LNCaP clone FGC (cell line): ENCODE results near the gene TXNRD2.
"Not testable (repeated sequence)": the region's sequence is repeated elsewhere in the genome, so short reads cannot be mapped to it uniquely, and the experiment has no call there.

Experiments
- DNase-seq: peaks from one replicate; pipeline ENCODE4 v3.0.0-alpha.2; 2011; ENCODE audit warnings: low read depth
- H3K4me3 ChIP-seq: 2 replicates; pipeline ENCODE4 v1.5.1; 2011; ENCODE audit warnings: mild to moderate bottlenecking, low read depth, low read length, control low read depth
- TF ChIP-seq, protein P1 (sequence below): IDR thresholded peaks from 2 replicates; pipeline ENCODE4 v1.5.1; 2012; ENCODE audit warnings: mild to moderate bottlenecking; ENCODE audit not compliant: control insufficient read depth, insufficient read depth; ENCODE audit errors: extremely low read depth

Gene TXNRD2

DNA sequence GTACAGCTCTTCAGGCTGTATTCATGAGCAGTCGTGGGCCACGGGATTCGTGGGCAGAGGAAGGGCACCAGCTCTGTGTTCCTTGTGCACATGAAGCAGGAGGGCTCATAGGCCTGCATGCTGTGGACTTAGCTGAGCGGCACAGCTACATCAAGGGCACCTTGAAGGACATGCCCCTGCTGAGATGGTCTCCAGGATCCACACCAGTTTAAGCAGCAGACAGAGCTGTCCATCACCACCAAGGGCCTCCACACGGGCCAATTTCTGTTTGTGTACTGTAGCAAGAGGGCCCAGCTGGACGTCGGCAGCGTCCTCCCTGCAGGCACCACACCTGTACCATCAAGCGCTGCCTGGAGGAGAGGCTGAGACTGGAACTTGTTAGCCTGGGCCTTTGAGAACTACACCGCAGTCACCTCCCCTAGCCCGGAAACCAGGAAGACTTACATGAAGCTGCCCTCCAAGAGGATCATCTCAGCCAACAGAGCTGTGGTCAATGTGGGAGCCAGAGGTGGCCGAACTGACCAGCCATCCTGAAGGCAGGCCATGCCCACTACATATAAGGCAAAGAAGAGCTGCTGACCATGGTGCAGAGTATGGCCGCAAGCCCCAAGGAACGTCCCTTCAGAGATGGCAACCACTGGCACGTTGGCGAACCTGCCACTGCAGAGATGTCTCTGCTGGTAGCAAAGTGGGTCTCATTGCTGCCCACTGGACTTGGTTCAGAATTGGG lies 54.2 kb downstream of the TXNRD2 start:
- H3K4me3 ChIP-seq, result no peak overlapping the region
- TF ChIP-seq, protein P1, sequence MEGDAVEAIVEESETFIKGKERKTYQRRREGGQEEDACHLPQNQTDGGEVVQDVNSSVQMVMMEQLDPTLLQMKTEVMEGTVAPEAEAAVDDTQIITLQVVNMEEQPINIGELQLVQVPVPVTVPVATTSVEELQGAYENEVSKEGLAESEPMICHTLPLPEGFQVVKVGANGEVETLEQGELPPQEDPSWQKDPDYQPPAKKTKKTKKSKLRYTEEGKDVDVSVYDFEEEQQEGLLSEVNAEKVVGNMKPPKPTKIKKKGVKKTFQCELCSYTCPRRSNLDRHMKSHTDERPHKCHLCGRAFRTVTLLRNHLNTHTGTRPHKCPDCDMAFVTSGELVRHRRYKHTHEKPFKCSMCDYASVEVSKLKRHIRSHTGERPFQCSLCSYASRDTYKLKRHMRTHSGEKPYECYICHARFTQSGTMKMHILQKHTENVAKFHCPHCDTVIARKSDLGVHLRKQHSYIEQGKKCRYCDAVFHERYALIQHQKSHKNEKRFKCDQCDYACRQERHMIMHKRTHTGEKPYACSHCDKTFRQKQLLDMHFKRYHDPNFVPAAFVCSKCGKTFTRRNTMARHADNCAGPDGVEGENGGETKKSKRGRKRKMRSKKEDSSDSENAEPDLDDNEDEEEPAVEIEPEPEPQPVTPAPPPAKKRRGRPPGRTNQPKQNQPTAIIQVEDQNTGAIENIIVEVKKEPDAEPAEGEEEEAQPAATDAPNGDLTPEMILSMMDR, result no peak
- no peak for DNase-seq

DNA sequence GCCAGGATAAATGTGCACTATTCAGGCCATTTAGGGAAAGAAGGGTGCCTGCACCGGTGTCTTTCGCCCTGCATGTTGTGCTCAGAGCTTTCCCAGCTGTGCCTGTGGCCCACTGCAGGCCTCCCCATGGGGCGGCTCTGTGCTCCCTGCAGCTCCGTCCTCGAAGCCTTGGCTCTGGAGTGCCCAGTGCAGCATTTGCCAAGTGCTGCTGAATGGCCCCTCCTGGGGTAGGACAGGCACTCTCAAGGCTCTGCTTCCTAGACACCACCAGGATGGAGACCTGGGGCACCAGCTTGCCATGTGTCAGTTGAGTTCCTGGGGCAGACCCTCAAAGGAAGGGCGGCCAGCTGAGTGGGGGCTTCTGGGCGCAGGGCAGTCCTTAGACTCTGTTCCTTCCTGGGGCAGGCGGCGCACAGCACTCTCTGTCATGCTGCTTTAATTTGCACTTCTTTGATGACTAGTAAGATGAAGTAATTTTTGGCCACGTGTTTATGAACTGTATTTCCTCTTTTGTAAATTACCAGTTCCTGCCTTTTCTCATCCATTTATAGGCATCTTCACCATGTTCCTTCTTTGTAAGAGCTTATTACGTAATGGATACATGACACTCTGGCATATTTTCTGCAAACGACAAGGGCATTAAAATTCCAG lies 54.9 kb downstream of the TXNRD2 start:
- H3K4me3 ChIP-seq, result no peak overlapping the region
- TF ChIP-seq, protein P1, result no peak
- no peak for DNase-seq

DNA sequence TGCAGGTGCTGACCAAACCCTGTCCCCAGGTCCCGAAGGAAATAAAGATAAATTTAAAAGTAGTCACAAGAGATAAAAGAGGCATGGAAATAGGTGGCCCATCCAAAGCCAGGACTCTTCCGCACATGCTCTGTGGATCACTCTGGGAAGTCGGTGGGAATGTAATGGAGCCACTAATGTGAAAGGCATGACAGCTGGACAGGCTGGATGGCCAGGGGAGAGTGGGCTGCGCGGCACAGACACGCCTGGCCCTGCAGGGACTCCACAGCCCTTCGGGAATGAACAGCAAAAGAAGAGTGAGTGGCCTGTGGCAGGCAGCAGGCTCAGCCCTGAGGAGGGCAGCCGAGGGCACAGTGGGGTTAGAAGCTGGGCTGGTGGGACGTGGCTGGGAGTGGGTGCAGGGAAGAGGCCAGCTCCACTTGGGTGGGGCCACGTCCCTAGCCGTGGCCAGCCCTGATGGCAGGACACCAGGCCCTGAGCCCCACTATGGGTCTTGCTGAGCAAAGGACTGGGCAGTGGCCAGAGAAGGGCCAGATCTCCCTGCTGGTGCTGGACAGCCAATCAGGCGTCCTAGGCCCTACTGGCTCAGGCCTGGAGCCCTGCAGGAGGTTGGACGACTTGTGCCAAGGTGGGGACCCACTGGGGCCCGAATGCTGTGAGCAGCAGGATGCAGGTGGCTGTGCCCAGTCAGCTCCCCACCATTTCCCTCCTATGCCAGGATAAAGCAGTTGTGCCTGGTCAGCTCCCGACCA lies 55.6 kb downstream of the TXNRD2 start:
- no peak overlapping the region for H3K4me3 ChIP-seq
- TF ChIP-seq, protein P1, result no peak
- DNase-seq, result no peak

DNA sequence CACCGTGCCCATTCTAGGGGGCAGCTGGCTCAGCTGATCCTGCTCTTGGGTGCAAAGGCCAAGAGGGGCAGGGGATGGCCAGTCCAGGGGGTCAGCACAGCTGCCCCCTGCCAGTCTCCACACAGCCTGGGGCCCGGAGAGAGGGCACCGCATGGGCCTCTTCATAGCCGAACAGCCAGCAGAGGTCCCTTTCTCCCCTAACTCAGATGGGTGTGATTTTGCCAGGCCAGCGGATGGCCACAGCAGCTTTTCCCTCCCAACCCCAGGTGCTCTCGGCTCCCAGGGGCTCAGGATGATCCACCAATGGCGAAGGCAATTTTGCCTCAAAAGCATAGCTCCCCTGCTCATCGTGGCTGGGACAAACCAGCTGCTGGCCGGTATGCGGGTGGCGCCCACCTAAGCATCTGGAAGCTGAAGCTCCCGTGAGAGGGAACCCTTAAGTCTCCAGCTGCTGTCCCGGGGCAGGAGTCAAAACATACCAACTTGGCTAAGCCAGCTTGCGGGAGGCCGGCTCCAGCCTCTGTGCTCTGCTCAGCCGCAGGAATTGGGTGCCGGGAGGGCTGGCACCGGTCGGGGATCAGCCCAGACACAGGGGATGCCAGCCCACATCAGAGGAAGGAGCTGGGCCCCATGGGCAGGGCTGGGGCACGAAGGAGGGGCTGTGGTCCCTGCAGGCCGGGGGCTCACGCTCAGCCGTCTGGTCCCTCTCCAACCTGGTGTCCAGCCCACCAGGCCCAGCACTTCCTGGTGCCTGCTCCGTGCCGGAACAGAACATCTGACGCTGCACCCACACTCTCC lies 56.5 kb downstream of the TXNRD2 start:
- H3K4me3 ChIP-seq, result no peak overlapping the region
- TF ChIP-seq, protein P1, result no peak

DNA sequence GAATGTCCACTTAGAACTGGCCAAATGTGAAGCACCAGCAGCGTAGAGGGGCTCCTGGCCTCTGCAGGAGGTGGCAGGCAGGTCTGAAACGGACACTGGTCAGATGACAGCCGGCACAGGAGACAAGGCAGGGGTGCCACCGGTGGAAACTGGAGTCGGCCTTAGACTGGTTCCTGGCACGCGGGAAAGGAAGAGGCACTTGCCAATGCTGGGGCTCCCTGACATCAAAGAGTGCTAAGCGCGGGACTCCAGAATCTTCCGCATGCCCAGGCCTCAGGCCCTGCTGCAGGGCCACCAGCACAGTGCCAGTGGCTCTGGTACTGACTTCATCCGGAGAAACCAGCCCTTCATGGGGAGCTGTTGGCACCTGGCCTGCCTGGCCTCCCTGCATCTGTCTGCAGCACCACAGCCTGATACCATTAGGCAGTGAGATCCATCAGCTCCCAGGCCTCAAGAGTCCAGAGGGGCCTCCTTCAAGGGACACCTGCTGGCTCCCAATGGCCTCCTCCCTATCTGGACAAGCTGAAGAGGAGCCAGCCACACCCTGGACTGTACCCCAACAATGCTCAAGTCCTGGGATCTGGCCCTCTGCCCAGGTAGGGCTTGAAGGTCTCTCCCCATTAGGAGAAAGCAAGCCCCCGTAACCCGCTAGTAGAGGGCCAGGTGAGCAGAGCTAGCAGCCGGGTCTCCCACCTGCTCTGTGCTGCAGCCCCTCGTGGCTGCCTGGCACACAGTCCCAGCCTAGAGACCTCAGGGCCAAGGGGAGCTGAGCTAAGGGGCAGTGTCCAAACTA lies 57.3 kb downstream of the TXNRD2 start:
- TF ChIP-seq, protein P1, result no peak
- no peak for DNase-seq
- no peak overlapping the region for H3K4me3 ChIP-seq

More for the DNA sequence above, 56.5 kb downstream of the TXNRD2 start:
- DNase-seq, result no peak

DNA sequence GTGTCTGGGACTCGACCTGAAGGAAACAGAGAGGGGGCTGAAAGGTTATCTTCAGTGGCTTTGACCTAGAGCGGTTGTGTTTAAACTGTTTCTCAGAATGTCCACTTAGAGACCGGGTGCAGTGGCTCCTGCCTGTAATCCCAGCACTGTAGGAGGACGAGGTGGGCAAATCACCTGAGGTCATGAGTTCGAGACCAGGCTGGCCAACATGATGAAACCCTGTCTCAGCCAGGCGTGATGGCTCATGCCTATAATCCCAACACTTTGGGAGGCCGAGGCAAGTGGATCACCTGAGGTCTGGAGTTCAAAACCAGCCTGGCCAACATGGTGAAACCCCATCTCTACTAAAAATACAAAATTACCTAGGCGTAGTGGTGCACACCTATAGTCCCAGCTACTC lies 58.2 kb downstream of the TXNRD2 start:
- DNase-seq, H3K4me3 ChIP-seq: not testable (repeated sequence)
